ENCODE data around the gene WDR35.
"Not testable (repeated sequence)": the region's sequence is repeated elsewhere in the genome, so short reads cannot be mapped to it uniquely, and the experiment has no call there.

WDR35 gene

DNA sequence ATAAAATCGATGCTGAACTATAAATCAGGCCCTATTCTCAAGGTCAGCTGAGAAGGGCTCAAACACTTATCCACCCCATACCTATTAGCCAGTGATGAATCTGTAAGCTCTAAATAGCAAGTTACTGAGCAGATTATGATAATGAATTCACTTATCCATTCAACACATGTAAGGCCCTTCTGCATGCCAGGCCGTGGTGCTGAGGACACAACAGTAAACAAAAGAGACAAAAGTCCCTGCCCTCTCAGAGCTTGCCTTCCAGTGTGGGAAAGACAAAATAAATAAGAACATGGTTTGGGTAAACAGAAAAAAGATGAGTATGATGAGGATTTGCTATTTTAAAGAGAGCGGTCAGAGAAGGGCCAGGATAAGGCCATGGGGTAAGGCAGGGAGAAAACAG is 99.8 kb downstream of the WDR35 start:
- DNase-seq, result no peak

DNA sequence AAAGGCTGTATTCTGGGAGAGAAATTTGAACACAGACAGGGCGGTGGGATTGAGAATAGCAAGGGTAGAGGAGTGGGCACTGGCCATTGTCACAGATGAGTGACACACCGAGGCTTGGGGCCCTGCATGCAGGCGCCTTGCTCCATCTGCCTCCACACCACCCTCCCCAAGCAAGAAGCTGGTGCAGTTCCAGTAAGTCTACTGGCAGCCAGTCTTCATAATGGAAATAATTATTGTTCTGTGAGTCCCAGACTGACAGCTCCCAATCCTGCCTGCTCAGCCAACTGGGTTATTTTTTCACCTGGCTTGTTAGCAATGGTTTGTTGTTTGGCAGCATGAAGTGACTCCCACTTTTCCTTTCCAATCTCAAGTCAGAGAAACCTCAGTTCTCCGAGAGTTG is 101.1 kb downstream of the WDR35 start:
- DNase-seq, result no peak

DNA sequence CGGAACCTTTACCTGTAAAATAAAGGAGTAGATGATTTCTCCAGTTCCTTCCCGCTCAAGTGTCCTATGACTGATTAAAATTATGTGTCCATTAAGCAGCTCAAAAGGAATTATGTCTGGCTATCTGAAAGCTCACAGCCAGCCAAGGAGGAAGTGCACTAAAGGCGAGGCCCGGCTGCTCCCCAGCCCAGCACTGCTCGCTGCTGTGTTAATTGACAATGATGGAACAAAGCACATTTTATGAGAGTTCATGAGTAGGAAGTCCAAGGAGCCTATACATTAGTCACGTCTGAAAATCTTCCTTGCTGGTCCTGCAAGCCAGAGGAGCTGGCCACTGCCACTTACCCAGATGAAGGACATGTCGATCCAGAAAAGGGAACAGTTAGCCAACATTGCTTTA is 102.4 kb downstream of the WDR35 start:
- no peak for DNase-seq

DNA sequence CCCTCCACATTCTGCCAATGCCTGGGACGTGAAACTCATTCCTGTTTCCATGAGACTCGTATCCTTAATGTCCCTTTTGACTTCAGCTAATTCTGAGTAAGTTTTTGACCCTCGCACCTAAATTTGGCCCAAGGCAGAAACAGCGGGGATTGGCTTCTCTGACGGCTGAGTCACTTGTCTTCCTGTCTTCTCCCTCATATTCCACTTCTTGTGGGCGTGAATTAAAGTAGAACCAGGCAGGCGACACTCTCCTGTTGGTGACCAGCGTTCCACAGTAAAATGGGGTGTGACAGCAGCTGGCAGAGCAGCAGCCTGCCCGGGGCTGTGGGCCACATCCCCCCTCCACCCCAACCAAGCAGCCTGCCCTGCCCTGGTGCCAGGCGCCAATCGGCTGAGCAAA is 103.6 kb downstream of the WDR35 start:
- DNase-seq, result no peak

DNA sequence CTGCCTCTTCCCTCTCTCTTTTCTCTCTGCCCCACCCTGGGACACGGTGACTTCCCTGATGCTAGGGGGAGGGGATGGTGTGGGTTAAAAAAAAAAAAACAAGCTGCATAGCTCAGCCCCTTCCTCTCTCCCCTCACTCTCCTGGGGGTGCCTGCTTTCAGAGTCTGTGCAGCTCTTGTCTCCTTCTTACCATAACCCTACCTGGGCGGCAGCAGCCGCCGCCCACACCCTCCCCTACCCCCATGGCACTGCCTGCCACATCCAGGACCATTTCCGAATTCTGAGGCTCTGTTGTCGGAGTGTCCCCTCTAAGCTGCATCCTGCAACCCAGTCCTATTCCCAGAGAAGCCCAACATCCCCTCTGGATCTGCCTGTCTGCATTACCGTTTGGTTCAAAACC is 104.1 kb downstream of the WDR35 start:
- no peak for DNase-seq

DNA sequence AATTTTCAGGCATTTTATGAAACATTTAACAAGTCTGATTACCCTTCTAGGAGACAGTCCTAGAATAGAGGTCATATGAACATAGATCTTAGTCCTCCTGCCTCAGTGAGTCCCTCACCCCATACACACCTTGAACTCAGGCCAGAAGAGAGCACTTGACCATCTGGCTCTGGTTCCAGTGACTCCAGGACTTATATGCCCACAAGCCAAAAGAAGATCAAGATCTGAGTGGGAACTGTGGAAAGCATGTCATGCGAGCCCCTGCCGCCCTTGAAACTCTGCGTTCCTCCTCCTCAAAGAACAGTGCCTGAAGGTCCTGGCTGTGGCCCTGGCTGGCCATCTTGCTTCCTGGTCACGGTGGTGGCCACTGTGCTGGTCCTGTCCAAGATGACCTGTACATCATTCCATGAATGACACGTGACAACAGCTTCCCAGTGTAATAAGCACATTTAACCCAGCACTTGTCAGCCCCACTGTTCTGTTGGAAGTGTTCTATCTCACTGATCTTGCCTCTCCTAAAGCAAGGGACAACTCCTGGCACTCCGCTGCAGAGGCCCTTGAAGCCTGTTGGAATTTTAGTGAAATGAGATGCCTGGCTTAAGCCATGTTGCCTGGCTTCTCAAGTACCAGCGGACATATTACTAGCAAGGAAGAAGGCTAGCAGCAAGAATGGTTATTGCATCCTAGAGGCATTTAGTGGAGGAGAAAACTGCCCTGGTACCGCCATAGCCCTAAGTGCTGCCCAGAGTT is 105.8 kb downstream of the WDR35 start:
- no peak for DNase-seq

DNA sequence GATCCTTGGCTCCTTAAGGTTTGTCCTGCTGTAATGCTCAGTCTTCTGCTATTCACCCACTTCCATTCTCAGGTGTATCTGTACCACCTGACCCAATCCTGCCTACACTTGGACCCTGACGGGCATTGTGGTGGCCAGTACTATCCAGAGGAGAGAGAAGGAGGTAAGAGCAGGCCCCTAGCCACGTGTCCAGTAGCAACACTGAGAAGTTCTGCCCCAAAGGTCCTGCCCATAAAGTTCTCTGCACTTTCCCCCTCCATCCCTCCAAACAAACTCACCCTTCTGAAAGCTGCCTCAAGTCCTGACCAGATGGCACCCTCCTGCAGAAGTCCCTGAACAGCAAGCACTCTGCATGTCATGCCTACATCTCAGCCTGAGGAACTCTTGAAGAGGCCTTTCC is 106.4 kb downstream of the WDR35 start:
- DNase-seq, result no peak

DNA sequence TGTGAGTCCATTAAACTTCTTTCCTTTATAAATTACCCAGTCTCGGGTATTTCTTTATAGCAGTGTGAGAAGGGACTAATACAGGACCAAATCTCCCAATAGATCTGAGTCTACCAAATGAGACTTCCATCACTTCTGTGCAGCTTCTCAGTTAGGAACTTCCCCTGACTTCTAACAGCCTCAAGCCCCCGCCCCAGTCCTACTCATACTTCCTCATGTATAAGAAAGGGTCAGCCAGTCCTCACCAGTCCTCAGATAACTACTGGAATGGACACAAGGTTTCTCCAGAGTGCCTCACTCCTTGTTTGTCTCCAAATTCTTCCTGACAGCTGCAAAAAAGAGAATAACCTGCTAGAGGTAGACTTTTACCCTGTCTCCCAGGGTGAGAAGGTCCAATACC is 107.6 kb downstream of the WDR35 start:
- no peak for DNase-seq

DNA sequence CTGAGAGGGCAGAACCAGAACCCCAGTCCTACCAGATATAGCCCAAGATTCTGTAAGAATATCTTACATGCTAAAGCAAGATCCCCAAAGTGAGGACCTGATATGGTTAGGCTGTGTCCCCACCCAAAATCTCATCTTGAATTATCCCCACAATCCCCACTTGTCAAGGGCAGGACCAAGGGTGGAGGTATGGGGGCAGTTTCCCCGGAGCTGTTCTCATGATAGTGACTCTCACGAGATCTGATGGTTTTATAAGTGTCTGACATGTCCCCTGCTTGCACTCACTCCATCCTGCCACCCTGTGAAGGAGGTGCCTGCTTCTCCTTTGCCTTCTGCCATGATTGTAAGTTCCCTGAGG is 108.0 kb downstream of the WDR35 start:
- DNase-seq, result no peak

DNA sequence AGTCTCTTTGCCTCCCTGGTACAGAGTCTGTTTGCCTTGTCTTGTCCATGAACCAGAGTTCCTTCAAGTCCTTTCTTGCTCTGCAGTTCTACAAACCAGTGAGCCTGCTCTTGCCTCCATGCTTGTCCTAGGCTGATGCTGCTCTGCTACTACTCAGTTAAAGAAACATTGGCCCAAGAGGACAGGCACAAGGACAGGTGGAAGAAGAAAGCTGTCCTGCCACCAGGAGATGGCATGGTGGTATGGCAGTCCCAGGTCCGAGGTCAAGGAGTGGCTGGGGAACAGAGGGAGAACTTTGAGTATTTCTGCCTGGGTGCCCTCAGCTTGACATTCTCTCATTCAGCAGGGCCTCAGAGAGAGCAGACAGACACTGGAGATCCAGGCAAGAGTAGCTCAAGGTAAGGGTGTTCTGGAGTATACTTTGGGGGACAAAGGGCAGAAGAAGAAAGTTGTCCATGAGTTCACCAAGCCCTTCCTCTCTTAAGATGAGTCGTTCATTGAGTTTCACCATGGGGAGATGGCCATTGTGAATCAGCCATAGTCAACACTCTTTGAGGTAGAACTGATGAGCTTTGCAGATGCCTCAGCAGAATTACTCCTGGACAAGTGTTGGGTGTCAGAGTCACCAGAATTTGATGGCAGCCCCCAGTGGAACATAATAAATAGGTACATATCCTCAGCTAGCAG is 108.5 kb downstream of the WDR35 start:
- no peak for DNase-seq

DNA sequence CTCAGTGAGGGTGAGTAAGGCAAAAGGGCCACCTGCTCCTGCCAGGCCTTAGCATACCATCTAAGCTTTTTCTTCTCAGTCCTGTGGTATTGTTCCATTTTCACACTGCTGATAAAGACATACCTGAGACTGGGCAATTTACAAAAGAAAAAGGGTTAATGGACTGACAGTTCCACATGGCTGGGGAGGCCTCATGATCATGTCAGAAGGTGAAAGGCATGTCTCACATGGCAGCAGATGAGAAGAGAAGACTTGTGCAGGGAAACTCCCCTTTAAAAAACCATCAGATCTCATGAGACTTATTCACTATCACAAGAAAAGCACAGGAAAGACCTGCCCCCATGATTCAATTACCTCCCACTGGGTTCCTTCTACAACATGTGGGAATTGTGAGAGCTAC is 109.7 kb downstream of the WDR35 start:
- not testable (repeated sequence) for DNase-seq

DNA sequence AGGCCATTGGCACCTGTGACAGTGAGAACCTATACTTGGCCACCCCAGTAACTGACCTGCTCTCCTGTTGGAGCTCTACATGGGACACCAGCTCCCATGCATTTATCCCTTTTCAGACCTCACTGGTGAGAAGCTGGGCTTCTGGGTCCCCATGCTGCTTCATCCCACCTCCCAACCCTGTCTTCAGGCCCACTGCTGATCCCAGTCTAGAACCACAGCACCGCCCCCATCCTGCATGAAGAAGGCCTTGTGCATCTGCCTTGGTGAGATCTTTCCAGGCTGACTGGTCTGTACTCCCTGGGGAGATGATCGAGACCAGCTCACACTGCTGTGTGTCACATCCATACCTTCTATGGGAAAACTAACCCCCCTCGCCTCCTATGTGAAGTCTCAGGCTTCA is 110.8 kb downstream of the WDR35 start:
- DNase-seq, result no peak

DNA sequence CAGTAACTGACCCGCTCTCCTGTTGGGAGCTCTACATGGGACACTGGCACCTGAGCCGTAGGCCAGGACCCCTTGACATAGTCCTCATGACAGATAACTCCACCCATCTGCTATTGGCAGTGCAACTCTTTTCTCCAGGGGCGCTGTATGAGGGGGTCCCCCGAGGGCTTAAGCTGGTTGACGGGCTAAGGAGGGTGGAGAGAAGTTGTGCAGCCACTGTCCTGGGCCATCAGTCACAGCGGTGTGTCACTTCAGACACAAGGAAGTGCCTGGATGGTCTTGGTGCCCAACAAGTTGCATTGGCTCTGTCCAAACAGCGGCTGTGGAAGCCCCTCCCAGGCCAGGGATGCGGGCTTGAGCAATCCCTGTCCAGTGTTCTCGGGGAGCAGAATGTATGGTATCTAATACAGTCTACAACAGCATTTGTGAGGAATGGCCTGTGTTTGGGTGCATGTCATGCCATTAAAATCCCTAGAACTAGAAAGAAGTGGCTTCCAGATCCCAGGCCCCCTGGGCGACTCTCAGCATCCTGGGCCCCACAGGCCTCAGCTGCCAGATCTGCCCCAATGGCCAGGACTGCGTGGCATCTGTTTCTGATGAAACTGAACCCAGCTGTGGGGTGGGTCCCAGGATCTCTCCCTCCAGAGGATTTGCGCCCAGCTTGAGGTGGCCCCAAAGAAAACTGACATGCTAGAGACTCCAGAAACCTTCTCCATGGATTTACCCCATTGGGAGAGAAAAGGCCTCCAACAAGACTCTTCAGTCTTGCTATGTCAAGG is 111.4 kb downstream of the WDR35 start:
- DNase-seq, result no peak

DNA sequence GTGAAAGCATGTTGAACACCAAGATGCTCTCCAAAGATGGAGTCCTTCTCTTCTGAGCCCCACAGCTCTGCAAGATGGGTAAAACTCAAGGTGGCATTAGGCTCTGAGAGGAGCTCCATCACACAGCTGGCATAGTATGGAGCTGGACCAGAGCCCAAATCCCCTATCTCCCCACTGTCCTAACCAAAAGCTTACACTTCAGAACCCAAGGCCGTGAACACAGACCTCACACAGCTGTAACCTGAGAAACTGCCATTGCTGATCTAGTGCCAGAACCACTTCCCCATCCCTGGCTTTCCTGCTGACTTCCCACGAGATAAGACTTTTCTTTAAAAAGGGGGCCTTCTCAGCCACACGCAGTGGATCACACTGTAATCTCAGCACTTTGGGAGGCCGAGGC is 113.2 kb downstream of the WDR35 start:
- DNase-seq, result no peak

DNA sequence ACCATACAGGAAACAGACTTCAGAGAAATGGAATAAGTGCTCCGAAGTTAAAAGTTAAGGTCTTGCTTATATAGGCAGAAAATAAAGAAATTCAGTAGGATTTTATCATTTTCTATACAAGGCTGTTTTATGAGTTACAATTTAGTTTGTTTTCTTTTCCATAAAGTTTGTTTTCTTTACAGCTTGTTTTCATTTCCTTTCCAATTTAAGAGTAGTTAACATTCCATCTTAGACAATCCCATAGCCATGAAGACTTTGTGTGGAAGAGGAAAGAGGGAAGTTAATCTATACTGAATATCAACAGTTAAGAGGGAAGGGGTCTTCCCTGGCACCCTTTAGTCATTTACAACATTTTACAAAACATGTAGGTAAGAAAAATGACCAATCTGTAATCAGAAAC is 114.6 kb downstream of the WDR35 start:
- no peak for DNase-seq

DNA sequence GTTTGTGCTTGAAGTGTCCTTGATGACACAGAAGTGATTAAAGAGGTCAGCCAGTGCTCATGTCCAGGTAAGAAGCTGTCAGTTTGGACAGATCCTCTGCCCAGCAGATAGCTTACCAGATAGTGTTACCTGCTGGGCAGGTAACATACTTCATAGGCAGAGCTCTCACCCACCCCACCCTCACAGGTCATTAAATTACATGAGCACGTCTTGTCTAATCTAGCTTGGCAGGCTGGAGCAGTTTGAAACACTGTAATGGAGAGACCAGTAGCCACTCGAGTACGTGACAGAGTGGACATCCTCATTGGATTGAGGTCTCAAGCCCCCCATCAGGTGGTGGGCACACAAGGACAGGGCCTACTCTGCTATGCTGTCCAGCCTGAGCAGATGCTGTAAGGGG is 115.2 kb downstream of the WDR35 start:
- no peak for DNase-seq

DNA sequence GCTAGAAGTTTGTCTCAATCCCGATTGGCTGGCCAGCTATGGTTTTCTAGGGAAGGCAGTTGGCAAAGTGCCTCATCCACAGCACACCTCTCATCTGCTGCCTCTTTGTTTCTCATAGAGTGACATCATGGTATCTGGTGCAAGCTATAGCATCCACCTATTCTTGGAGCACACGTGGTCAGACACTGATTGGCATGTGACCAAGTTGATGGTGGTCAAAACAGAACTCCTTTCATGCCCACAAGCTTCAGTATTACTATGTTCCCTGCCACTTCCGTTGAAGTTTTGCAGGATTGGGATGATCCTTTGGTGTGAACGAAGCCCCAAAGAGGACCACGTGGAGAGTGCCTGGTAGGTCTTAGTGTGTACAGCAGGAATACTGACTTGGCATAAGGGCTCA is 116.9 kb downstream of the WDR35 start:
- no peak for DNase-seq

DNA sequence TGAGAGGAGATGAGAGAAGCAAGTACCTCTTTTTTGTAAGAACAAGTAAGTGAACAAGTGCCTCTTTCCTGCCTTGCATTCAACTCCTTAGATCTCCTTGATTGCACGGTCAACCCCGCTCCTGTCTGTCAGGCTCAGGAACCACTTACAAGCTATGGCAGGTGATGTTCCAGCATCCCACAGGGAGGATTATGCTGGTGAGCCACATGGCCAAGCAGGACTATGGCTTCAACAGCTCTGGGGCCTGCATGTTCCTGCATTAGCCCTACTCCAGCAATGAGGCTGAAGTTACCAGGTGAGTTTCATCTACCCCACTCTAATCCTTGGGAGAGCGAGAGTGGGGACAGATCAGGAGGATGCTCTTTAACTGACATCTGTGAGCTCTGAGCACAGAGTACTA is 117.6 kb downstream of the WDR35 start:
- no peak for DNase-seq

DNA sequence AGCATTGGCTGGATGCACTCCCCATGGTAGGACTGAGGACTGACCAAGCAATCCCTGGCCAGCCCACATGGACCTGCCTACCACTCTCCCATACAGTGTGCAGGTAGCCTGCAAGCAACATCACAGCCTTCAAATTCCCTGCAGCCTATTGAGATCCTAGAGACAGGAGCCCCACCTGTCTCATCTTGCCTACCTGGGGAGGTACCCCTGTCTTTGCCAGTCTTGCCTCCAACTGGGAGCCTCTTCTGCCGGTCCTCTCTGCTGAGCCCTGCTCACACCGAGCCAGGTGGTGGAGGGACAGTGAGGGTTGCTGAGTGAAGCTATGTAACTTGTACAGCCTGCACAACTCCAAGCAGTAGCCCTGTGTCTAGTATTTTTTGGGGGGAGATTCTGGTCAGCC is 118.1 kb downstream of the WDR35 start:
- no peak for DNase-seq

DNA sequence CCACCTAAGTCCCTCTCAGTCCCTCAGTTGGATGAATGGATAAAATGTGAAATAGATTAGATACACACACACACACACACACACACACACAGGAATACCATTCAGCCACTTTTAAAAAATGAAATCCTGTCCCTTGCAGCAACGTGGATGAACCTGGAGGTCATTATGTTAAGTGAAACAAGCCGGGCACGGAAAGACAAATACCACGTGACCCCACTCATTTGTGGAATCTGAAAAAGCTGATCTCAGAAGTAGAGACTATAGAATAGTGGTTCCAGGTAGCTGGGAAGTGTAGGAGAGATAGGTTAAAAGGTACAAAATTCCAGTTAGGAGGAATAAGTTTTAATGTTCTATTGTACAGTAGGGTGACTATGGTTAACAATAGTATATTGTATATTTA is 119.1 kb downstream of the WDR35 start:
- no peak for DNase-seq

DNA sequence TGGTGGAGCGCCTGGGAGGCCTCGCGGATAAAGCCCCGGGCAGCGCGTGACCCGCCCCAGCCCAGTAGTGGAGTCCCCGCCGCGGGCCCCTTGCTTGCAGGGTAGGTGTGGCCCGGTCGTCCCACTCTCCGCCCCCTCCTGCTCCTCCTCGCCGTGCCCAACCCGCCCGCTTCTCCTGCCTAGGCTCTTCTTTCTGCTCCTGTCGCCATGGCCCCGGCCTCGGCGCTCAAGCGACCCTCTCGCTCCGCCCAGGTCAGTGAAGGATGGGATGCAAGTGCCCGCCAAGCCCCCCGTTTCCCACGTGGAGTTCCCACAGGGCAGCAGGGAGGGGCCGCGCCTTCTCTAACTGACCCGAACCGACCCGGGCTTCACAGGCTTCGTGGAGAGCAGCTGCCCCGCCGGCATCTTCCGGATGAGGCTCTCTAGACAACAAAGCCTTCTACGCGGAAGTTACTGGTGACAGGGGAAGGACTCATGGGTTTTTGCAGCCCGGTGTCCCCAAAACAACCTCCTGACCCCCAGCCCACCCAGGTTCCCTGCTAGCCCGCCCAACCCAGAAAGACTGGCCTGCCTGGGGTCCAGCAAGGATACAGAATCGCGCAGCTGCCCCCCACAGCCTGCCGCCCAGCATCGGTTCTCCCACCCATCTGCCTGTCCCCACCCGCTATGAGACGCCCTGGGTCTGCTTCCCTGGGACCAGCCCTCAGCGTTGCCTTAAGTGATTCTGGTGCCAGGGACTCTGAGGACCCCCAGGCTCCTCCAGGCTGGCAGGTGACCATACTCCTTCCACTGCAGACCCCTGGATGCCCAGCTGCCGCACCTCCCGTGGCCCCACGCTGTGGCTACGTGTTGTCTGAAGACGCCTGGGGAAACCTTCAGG is 121.0 kb downstream of the WDR35 start:
- DNase-seq, result peak; percentile 70

DNA sequence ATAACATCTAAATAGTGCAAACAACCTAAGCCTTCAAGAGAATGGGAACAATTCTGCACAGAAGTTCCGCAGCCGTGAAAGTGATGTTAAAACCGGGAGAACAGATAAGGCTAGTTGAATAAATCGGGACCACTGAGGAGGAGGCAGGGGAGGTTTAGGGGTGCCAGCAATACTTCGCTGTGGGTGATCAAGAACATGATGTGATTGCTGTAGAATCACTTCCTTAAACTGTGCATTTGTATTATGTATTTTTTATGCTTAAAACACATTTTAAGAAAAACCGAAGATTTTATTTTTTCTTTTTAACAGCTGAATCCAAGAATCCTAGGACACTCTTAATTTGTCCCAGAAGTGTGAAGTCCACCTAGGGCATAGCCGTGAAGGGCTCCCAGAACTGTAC is 121.7 kb downstream of the WDR35 start:
- no peak for DNase-seq

DNA sequence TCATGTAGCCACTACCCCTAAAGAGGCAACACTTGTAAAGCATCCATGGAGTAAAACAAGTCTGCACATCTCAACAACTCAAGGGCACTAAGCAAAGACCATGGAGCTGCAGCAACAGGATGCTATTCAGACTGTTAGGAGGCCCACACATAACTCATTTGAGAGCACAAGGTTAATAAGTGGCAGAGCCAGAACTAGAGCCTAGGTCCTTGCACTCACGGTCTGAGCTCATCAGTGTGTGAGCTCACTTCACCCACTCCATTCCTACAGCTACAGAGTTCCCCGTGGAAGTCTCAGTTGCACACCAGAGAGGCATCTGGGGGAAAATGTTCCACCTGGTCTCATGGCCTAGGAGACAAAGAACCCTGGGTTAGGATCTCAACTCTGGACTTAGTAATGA is 123.1 kb downstream of the WDR35 start:
- DNase-seq, result no peak

All from activated CD8-positive, alpha-beta memory T cell treated with anti-CD3 and anti-CD28 coated beads, Interleukin-2, amount 50 U/mL, for 4 hours (primary cell).